ENCODE results near the gene CAV1.

DNA sequence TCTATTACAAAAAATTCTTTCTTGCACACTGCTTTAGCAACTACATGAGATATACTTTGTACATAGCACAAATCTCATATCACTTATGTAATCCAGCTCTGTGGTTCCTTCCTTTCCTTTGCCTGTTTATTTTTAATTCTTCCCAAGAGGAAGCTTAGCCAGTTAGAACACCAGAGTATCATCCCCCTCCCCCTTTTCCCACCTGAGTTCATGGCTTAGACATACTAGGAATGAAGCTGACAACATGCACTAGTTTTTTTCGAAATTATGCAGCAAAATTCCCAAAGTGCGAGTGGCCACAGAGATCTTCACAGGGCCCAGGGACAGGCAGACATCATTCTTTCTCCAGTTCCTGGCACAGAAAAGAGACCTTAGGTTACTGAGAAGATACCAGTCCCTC is 17.8 kb downstream of the CAV1 start:
- no peak for TF ChIP-seq CTCF (conservative IDR thresholded peaks at IDR 0.05; ENCODE audit: low read depth, low read length)
- TF ChIP-seq, protein P1, sequence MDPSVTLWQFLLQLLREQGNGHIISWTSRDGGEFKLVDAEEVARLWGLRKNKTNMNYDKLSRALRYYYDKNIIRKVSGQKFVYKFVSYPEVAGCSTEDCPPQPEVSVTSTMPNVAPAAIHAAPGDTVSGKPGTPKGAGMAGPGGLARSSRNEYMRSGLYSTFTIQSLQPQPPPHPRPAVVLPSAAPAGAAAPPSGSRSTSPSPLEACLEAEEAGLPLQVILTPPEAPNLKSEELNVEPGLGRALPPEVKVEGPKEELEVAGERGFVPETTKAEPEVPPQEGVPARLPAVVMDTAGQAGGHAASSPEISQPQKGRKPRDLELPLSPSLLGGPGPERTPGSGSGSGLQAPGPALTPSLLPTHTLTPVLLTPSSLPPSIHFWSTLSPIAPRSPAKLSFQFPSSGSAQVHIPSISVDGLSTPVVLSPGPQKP (IDR thresholded peaks at IDR 0.05; ENCODE audit: borderline replicate concordance, low read depth, low read length): no peak
- no peak for TF ChIP-seq MAZ (IDR thresholded peaks at IDR 0.05; ENCODE audit: borderline replicate concordance, low read depth, low read length)
- no peak for TF ChIP-seq POLR2A (IDR thresholded peaks at IDR 0.05; ENCODE audit: low read depth, low read length)
- no peak for TF ChIP-seq MAFK (IDR thresholded peaks at IDR 0.05; ENCODE audit: low read depth, low read length)
- TF ChIP-seq RAD21 (IDR thresholded peaks at IDR 0.05; ENCODE audit: low read length): no peak
- TF ChIP-seq CEBPB (IDR thresholded peaks at IDR 0.05; ENCODE audit: low read depth, low read length): no peak
- no peak for TF ChIP-seq RFX5 (IDR thresholded peaks at IDR 0.05; ENCODE audit: low read depth, low read length)
- TF ChIP-seq MXI1 (IDR thresholded peaks at IDR 0.05; ENCODE audit: borderline replicate concordance, low read depth, low read length): no peak
- TF ChIP-seq, protein P2, sequence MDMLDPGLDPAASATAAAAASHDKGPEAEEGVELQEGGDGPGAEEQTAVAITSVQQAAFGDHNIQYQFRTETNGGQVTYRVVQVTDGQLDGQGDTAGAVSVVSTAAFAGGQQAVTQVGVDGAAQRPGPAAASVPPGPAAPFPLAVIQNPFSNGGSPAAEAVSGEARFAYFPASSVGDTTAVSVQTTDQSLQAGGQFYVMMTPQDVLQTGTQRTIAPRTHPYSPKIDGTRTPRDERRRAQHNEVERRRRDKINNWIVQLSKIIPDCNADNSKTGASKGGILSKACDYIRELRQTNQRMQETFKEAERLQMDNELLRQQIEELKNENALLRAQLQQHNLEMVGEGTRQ (IDR thresholded peaks at IDR 0.05; ENCODE audit: low read depth, low read length): no peak
